GM13977 (cell line): ENCODE data around the gene ADRB2.

Source experiments
- DNase-seq: peaks from one replicate; pipeline ENCODE4 v3.0.0; 2012; ENCODE audit warnings: low spot score
- CTCF ChIP-seq: IDR thresholded peaks from 2 replicates; pipeline ENCODE4 v1.5.1; 2012; ENCODE audit warnings: mild to moderate bottlenecking, control low read depth; ENCODE audit not compliant: insufficient read depth; ENCODE audit errors: extremely low read depth, missing control alignments
- in situ Hi-C: fragments of 300-500 bp; cut with MboI; formaldehyde crosslinking; loops from one replicate; pipeline ENCODE4 v1.12.0; 2022; ENCODE audit warnings: low sequenced_read_pairs, low pct_unique_long_range_greater_than_20kb, mixed read lengths, inconsistent platforms; ENCODE audit not compliant: unreplicated experiment

Gene ADRB2

GRCh38 chr5:148826739-148827070 is 294 bp downstream of the ADRB2 start:
- in situ Hi-C loops, result no loop called here
- TF ChIP-seq CTCF, result no peak
- no peak for DNase-seq

GRCh38 chr5:148827723-148828122 is 1.3 kb downstream of the ADRB2 start:
- TF ChIP-seq CTCF, result no peak
- in situ Hi-C loops, result no loop called here
- DNase-seq, result no peak

- TF ChIP-seq CTCF, result no peak
- in situ Hi-C loops, result no loop called here
- no peak for DNase-seq
Measured at GRCh38 chr5:148828511-148829247, 2.3 kb downstream of the ADRB2 start.

- no peak for DNase-seq
- in situ Hi-C loops, result no loop called here
- no peak for TF ChIP-seq CTCF
Measured at GRCh38 chr5:148829248-148829594, 2.8 kb downstream of the ADRB2 start.

- DNase-seq, result no peak
- in situ Hi-C loops, result no loop called here
Measured at GRCh38 chr5:148829734-148830133, 3.3 kb downstream of the ADRB2 start.

GRCh38 chr5:148830211-148830610 is 3.8 kb downstream of the ADRB2 start:
- DNase-seq, result no peak
- in situ Hi-C loops, result no loop called here
- TF ChIP-seq CTCF, result no peak

More at GRCh38 chr5:148829734-148830133, 3.3 kb downstream of the ADRB2 start:
- no peak for TF ChIP-seq CTCF
